Measurements from ENCODE around the gene IRF2BPL. TPM values are rescaled to one million over a fixed set of nuclear protein-coding genes. Genes with fewer than 3 reads are reported as not detected.
A peak's percentile ranks its signal among the peaks of the same experiment; 100 is the strongest.
"Not testable (repeated sequence)": the region's sequence is repeated elsewhere in the genome, so short reads cannot be mapped to it uniquely, and the experiment has no call there.

Gene IRF2BPL
- total and polyA plus RNA-seq, 4 donors: 3.8 to 15.8 (median 7.4) TPM

DNA sequence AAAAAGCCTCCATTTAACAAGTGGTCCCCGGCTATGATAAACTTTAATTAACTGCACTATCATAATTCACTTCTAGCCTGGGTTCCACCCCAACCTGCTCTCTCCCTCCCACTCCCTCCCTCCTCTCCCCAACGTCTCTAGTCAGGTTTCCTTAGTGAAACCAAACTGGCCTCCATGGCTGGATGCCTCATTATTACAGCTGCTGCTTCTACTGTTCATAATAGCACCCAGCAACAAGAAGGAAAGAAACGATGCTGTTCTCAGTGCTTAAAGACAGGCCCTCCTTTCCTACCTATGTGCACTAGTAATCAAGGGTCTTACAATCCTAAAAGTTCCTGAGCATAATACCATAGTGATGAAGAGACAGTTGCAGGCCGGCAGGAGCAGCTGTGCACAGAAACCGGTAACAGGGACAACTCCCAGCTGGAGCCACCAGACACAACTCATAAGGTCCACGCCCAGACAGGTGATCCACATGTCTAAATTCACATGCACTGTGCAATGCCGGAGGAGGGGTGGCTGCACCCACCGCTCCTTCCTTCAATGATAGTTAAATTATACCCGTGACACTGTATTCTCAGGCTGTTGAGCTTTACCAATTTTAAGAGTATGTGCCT is 6.2 kb downstream of the IRF2BPL start:
- Histone ChIP-seq H3K4me1 (ENCODE audit: control insufficient read depth in 4 of 4, insufficient read depth in 4 of 4, low read length in 3 of 4) (peaks cover 11 to 44% (median 24%) of the 10 kb centered on the region in 4 donors), H3K27me3 (ENCODE audit: control insufficient read depth in 4 of 4, insufficient read depth in 4 of 4, low read length in 3 of 4) (no peaks in the 10 kb centered on the region), H3K4me3 (ENCODE audit: low read depth in 1 of 3, low read length in 3 of 3) (no peak overlapping the region), H3K9me3 (ENCODE audit: control insufficient read depth in 4 of 4, low read length in 3 of 4) (no peaks in the 10 kb centered on the region), H3K27ac (ENCODE audit: low read depth in 1 of 2, low read length in 2 of 2) (peak overlapping the region; percentile 80 to 82), H3K9ac (ENCODE audit: low read depth in 1 of 2, low read length in 2 of 2) (no peak overlapping the region), H3K36me3 (ENCODE audit: control insufficient read depth in 4 of 4, insufficient read depth in 3 of 4, low read depth in 1 of 4, low read length in 3 of 4) (peaks cover 0 to 2% (median 0%) of the 10 kb centered on the region in 4 donors)
- WGBS: 75% methylated on average over 9 of the region's 9 CpGs
- no peak for DNase-seq (ENCODE audit: low spot score)
- TF ChIP-seq, protein P1, sequence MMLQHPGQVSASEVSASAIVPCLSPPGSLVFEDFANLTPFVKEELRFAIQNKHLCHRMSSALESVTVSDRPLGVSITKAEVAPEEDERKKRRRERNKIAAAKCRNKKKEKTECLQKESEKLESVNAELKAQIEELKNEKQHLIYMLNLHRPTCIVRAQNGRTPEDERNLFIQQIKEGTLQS (IDR thresholded peaks at IDR 0.05): no peak
- no peak for TF ChIP-seq GABPA (IDR thresholded peaks at IDR 0.05 in 1 of 2, conservative IDR thresholded peaks at IDR 0.05 in 1 of 2)

- not testable (repeated sequence) for DNase-seq (ENCODE audit: low spot score)
- WGBS: 95% methylated on average over 11 of the region's 11 CpGs
These were observed 7.1 kb downstream of the IRF2BPL start for GRCh38 chr14:77021424-77021823.

GRCh38 chr14:77018785-77019184 is 9.7 kb downstream of the IRF2BPL start:
- H3K36me3 ChIP-seq (ENCODE audit: control insufficient read depth in 4 of 4, insufficient read depth in 3 of 4, low read depth in 1 of 4, low read length in 3 of 4): no peaks in the 10 kb centered on the region

More at GRCh38 chr14:77021424-77021823, 7.1 kb downstream of the IRF2BPL start:
- H3K4me3 ChIP-seq (ENCODE audit: low read depth in 1 of 3, low read length in 3 of 3); H3K27ac ChIP-seq (ENCODE audit: low read depth in 1 of 2, low read length in 2 of 2); H3K9me3 ChIP-seq (ENCODE audit: control insufficient read depth in 4 of 4, low read length in 3 of 4); H3K27me3 ChIP-seq (ENCODE audit: control insufficient read depth in 4 of 4, insufficient read depth in 4 of 4, low read length in 3 of 4); H3K9ac ChIP-seq (ENCODE audit: low read depth in 1 of 2, low read length in 2 of 2); H3K36me3 ChIP-seq (ENCODE audit: control insufficient read depth in 4 of 4, insufficient read depth in 3 of 4, low read depth in 1 of 4, low read length in 3 of 4): not testable (repeated sequence)
- H3K4me1 ChIP-seq (ENCODE audit: control insufficient read depth in 4 of 4, insufficient read depth in 4 of 4, low read length in 3 of 4): peaks cover 11 to 44% (median 23%) of the 10 kb centered on the region in 4 donors

More at GRCh38 chr14:77018785-77019184, 9.7 kb downstream of the IRF2BPL start:
- no peaks in the 10 kb centered on the region for H3K9me3 ChIP-seq (ENCODE audit: control insufficient read depth in 4 of 4, low read length in 3 of 4)
- TF ChIP-seq FOXA1 (IDR thresholded peaks at IDR 0.05) (no peak), FOXA2 (IDR thresholded peaks at IDR 0.05) (no peak), GABPA (IDR thresholded peaks at IDR 0.05 in 1 of 2, conservative IDR thresholded peaks at IDR 0.05 in 1 of 2) (no peak), YY1 (IDR thresholded peaks at IDR 0.05) (no peak), CTCF (IDR thresholded peaks at IDR 0.05; ENCODE audit: low read depth, low read length, missing input control) (no peak), SP1 (IDR thresholded peaks at IDR 0.05) (no peak), HNF4A (conservative IDR thresholded peaks at IDR 0.05) (no peak), JUND (IDR thresholded peaks at IDR 0.05) (no peak), ZBTB33 (IDR thresholded peaks at IDR 0.05) (no peak), RXRA (IDR thresholded peaks at IDR 0.05) (no peak), EGR1 (IDR thresholded peaks at IDR 0.05; ENCODE audit: low read depth in 2 of 2) (no peak), MAX (IDR thresholded peaks at IDR 0.05) (no peak), NR2F2 (IDR thresholded peaks at IDR 0.05) (no peak), HNF4G (IDR thresholded peaks at IDR 0.05) (no peak), TAF1 (conservative IDR thresholded peaks at IDR 0.05) (no peak)
- TF ChIP-seq, protein P2, sequence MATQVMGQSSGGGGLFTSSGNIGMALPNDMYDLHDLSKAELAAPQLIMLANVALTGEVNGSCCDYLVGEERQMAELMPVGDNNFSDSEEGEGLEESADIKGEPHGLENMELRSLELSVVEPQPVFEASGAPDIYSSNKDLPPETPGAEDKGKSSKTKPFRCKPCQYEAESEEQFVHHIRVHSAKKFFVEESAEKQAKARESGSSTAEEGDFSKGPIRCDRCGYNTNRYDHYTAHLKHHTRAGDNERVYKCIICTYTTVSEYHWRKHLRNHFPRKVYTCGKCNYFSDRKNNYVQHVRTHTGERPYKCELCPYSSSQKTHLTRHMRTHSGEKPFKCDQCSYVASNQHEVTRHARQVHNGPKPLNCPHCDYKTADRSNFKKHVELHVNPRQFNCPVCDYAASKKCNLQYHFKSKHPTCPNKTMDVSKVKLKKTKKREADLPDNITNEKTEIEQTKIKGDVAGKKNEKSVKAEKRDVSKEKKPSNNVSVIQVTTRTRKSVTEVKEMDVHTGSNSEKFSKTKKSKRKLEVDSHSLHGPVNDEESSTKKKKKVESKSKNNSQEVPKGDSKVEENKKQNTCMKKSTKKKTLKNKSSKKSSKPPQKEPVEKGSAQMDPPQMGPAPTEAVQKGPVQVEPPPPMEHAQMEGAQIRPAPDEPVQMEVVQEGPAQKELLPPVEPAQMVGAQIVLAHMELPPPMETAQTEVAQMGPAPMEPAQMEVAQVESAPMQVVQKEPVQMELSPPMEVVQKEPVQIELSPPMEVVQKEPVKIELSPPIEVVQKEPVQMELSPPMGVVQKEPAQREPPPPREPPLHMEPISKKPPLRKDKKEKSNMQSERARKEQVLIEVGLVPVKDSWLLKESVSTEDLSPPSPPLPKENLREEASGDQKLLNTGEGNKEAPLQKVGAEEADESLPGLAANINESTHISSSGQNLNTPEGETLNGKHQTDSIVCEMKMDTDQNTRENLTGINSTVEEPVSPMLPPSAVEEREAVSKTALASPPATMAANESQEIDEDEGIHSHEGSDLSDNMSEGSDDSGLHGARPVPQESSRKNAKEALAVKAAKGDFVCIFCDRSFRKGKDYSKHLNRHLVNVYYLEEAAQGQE (IDR thresholded peaks at IDR 0.05): no peak
- TF ChIP-seq, protein P1 (IDR thresholded peaks at IDR 0.05): no peak
- H3K27me3 ChIP-seq (ENCODE audit: control insufficient read depth in 4 of 4, insufficient read depth in 4 of 4, low read length in 3 of 4): no peaks in the 10 kb centered on the region
- DNase-seq (ENCODE audit: low spot score): no peak
- H3K9ac ChIP-seq (ENCODE audit: low read depth in 1 of 2, low read length in 2 of 2): no peak overlapping the region
- peaks cover 7 to 28% (median 16%) of the 10 kb centered on the region in 4 donors for H3K4me1 ChIP-seq (ENCODE audit: control insufficient read depth in 4 of 4, insufficient read depth in 4 of 4, low read length in 3 of 4)
- 94% methylated on average over 3 of the region's 3 CpGs for WGBS
- H3K4me3 ChIP-seq (ENCODE audit: low read depth in 1 of 3, low read length in 3 of 3): no peak overlapping the region
- no peak overlapping the region for H3K27ac ChIP-seq (ENCODE audit: low read depth in 1 of 2, low read length in 2 of 2)
